Mesendoderm (in vitro differentiated cells): Measurements from ENCODE around the gene PCGF1.
"Not testable (repeated sequence)": the region's sequence is repeated elsewhere in the genome, so short reads cannot be mapped to it uniquely, and the experiment has no call there.

Source experiments
- DNase-seq: peaks from one replicate; pipeline ENCODE4 v3.0.0; 2013
- H2AK5ac ChIP-seq: 2 replicates; pipeline ENCODE4 v1.6.1; 2013; ENCODE audit warnings: low read length, inconsistent platforms
- H2BK120ac ChIP-seq: 2 replicates; pipeline ENCODE4 v1.6.1; 2013; ENCODE audit warnings: low read depth, mild to moderate bottlenecking, low read length, moderate library complexity, mixed read lengths
- H2BK15ac ChIP-seq: replicated peaks from 2 replicates; pipeline ENCODE4 v1.6.1; 2013; ENCODE audit warnings: low read depth, mild to moderate bottlenecking, moderate library complexity
- H2BK5ac ChIP-seq: 2 replicates; pipeline ENCODE4 v1.6.1; 2013; ENCODE audit warnings: low read length, inconsistent platforms
- H3K18ac ChIP-seq: 2 replicates; pipeline ENCODE4 v1.6.1; 2013; ENCODE audit warnings: mild to moderate bottlenecking, low read length, mixed read lengths
- H3K23ac ChIP-seq: one replicate; pipeline ENCODE4 v1.6.1; 2013; ENCODE audit warnings: low read length
- H3K27ac ChIP-seq: 2 replicates; pipeline ENCODE4 v1.5.1; 2013; ENCODE audit warnings: low read depth, mild to moderate bottlenecking, inconsistent platforms, low read length, moderate library complexity
- H3K27me3 ChIP-seq: 2 replicates; pipeline ENCODE4 v1.6.1; 2013; ENCODE audit warnings: low read length, control low read depth, mild to moderate bottlenecking, inconsistent platforms; ENCODE audit not compliant: insufficient read depth, poor library complexity
- H3K36me3 ChIP-seq: 2 replicates; pipeline ENCODE4 v1.6.1; 2013; ENCODE audit warnings: low read length, inconsistent platforms; ENCODE audit not compliant: control insufficient read depth, insufficient read depth
- H3K4ac ChIP-seq: one replicate; pipeline ENCODE4 v1.6.1; 2013; ENCODE audit warnings: low read depth, mild to moderate bottlenecking, low read length, moderate library complexity
- H3K4me1 ChIP-seq: 2 replicates; pipeline ENCODE4 v1.6.1; 2013; ENCODE audit warnings: low read depth, low read length, inconsistent platforms; ENCODE audit not compliant: control insufficient read depth
- H3K4me2 ChIP-seq: 2 replicates; pipeline ENCODE4 v1.6.1; 2013; ENCODE audit warnings: low read length
- H3K4me3 ChIP-seq: 2 replicates; pipeline ENCODE4 v1.5.1; 2013; ENCODE audit warnings: mild to moderate bottlenecking, low read length
- H3K56ac ChIP-seq: one replicate; pipeline ENCODE4 v1.6.1; 2013; ENCODE audit warnings: low read length
- H3K79me1 ChIP-seq: 2 replicates; pipeline ENCODE4 v1.6.1; 2013; ENCODE audit warnings: low read length, inconsistent platforms
- H3K79me2 ChIP-seq: 2 replicates; pipeline ENCODE4 v1.6.1; 2013; ENCODE audit warnings: mild to moderate bottlenecking, low read length; ENCODE audit not compliant: control insufficient read depth, insufficient read depth
- H3K9ac ChIP-seq: 2 replicates; pipeline ENCODE4 v1.6.1; 2013; ENCODE audit warnings: low read length, inconsistent platforms
- H4K5ac ChIP-seq: one replicate; pipeline ENCODE4 v1.6.1; 2013; ENCODE audit warnings: low read length
- H4K8ac ChIP-seq: one replicate; pipeline ENCODE4 v1.6.1; 2013; ENCODE audit warnings: low read depth, mild to moderate bottlenecking, control low read depth, low read length, moderate library complexity
- WGBS: extraction: QIAGEN DNeasy Blood & Tissue Kit; methylation state at CpG from one replicate; pipeline ENCODE4 v1.1.7; 2013; ENCODE audit warnings: low lambda C conversion rate, missing lambda C conversion rate; ENCODE audit not compliant: insufficient coverage; ENCODE audit errors: extremely low coverage; 5-methylcytosine and 5-hydroxymethylcytosine counted together

PCGF1 gene

DNA sequence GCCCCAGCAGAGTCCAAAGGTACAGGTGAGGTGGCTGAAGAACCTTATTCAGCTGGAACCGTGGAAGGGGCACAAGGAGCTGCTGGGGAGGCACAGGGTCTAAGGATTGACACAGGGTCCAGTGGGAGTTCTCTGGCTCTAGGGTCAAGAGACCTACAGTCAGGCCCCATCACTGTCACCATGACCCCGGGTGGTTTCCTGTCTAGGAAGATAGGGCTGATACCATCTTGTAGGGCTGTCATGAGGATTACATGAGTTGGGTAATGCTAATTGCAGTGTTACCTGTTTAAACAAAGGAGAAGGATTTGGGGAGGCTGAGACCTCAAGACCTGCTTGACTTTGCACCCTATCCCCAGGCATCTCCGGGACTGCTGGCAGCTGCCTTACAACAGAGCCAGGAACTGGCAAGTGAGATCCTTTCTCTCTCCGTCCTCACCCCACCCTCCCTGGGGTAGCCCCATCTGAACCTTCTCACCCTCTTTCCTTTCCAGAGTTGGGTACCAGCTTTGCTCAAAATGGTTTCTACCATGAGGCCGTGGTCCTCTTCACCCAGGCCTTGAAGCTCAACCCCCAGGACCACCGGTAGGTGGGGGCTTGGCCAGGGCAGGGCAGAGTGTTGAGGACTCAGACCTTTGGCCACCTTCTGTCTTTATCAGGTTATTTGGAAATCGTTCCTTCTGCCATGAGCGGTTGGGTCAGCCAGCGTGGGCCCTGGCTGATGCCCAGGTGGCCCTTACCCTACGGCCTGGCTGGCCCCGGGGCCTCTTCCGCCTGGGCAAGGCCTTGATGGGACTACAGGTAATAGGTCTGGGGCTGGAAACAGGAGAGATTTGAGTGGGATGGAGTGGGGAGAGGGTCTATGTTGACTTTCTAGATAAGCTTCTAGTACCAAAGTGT is 15.6 kb downstream of the PCGF1 start:
- no CpG with 5 or more reads among the region's 12 CpGs for WGBS
- peaks cover 5% of the 10 kb centered on the region for H3K27me3 ChIP-seq
- H3K36me3 ChIP-seq: peaks cover 8% of the 10 kb centered on the region

DNA sequence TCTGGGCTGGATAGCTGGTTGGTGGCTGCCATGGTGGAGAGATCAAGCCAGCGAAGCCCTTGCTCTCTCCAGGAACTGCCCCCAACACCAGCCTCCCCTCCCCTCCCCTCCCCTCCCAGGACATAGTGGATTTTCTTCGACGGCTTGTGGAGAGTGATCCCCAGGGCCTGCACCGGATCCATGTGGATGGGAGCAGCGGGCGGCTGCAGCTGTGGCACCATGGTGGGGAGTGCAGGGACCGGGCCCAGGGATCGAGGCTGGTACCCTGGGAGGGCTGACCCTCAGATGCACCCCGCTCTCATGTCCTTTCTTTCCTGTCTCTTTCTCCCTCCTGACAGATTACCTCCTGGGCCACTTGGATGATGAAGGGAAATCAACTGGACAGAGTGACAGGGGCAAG is 17.6 kb downstream of the PCGF1 start:
- no peak overlapping the region for H3K4me2 ChIP-seq

More for the DNA sequence above, 15.6 kb downstream of the PCGF1 start:
- Histone ChIP-seq H3K9ac (no peak overlapping the region), H3K79me1 (no peaks in the 10 kb centered on the region), H3K4me2 (no peak overlapping the region), H3K56ac (no peak overlapping the region), H3K23ac (no peak overlapping the region), H3K4me1 (no peaks in the 10 kb centered on the region), H3K27ac (no peak overlapping the region), H3K4ac (no peak overlapping the region), H2AK5ac (no peak overlapping the region), H2BK15ac (no peak overlapping the region), H3K79me2 (no peaks in the 10 kb centered on the region), H3K4me3 (no peak overlapping the region), H4K8ac (no peak overlapping the region), H2BK5ac (no peak overlapping the region), H4K5ac (no peak overlapping the region), H2BK120ac (no peak overlapping the region), H3K18ac (no peak overlapping the region)
- DNase-seq: no peak

DNA sequence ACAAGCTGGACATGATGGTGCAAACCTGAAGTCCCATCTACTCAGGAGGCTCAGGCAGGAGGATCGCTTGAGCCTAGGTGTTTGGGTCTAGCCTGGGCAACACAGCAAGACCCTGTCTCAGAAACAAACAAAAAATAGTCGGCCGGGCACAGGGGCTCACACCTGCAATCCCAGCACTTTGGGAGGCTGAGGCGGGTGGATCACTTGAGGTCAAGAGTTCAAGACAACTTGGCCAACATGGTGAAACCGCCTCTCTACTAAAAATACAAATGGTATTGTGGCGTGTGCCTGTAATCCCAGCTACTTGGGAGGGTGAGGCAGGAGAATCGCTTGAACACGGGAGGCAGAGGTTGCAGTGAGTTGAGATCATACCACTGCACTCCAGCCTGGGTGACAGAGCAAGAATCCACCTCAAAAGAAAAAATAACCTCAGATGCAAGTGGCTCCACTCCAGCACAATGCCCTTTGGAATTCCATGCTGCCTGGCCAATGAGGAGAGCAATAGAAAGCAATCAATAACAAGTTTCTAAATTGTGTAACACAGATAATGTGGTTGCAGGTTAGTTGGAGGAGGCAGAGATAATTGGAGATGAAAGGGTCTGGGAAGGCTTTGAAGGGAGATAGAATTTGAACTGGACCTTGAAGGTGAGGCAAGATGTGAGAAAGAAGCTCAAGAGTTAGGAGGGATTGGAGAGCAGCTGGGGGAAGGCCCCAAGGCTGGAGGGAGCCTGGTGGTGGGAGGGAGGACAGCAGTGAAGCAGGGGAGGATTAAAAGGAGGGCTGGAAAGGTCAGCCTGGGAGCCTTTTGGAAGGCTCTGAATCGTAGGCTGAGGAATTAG is 18.6 kb downstream of the PCGF1 start:
- Histone ChIP-seq H3K18ac (no peak overlapping the region), H3K79me2 (no peaks in the 10 kb centered on the region), H2AK5ac (no peak overlapping the region), H3K36me3 (peaks cover 8% of the 10 kb centered on the region), H3K27ac (no peak overlapping the region), H2BK5ac (no peak overlapping the region), H3K79me1 (no peaks in the 10 kb centered on the region), H3K4me2 (no peak overlapping the region), H3K56ac (no peak overlapping the region), H2BK15ac (no peak overlapping the region), H3K4ac (no peak overlapping the region), H4K8ac (no peak overlapping the region), H3K23ac (no peak overlapping the region), H3K27me3 (no peaks in the 10 kb centered on the region), H3K9ac (no peak overlapping the region), H2BK120ac (no peak overlapping the region), H3K4me1 (no peaks in the 10 kb centered on the region), H3K4me3 (no peak overlapping the region), H4K5ac (no peak overlapping the region)
- DNase-seq: no peak
- no CpG with 5 or more reads among the region's 9 CpGs for WGBS

More for the DNA sequence above, 17.6 kb downstream of the PCGF1 start:
- Histone ChIP-seq H4K5ac (no peak overlapping the region), H2BK15ac (no peak overlapping the region), H3K79me1 (no peaks in the 10 kb centered on the region), H2AK5ac (no peak overlapping the region), H3K56ac (no peak overlapping the region), H3K79me2 (no peaks in the 10 kb centered on the region), H3K4me3 (no peak overlapping the region), H3K27ac (no peak overlapping the region), H2BK120ac (no peak overlapping the region), H3K9ac (no peak overlapping the region), H2BK5ac (no peak overlapping the region), H3K18ac (no peak overlapping the region), H3K27me3 (no peaks in the 10 kb centered on the region), H3K23ac (no peak overlapping the region), H4K8ac (no peak overlapping the region), H3K36me3 (peaks cover 8% of the 10 kb centered on the region), H3K4me1 (no peaks in the 10 kb centered on the region), H3K4ac (no peak overlapping the region)
- WGBS: no CpG with 5 or more reads among the region's 9 CpGs
- DNase-seq: no peak

DNA sequence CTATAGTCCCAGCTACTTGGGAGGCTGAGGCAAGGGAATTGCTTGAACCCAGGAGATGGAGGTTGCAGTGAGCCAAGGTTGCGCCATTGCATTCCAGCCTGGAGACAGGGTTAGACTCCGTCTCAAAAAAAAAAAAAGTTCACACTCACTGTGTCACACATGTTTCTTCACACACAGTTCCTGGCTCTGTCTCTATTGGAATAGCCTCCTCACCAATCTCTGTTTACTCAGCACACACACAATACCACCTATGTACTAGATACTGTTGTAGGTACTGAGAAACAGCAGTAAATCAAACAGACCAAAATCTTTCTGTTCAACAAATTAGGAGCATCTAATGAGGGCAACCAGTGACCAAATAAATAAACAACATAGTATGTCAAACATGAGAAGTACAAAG is 21.4 kb downstream of the PCGF1 start:
- Histone ChIP-seq H3K4me1 (no peaks in the 10 kb centered on the region), H3K27ac (no peak overlapping the region), H2AK5ac (no peak overlapping the region), H4K5ac (no peak overlapping the region), H3K9ac (no peak overlapping the region), H3K23ac (no peak overlapping the region), H2BK120ac (no peak overlapping the region), H3K36me3 (peaks cover 2% of the 10 kb centered on the region), H3K27me3 (no peaks in the 10 kb centered on the region), H4K8ac (no peak overlapping the region), H2BK5ac (no peak overlapping the region), H3K79me2 (no peaks in the 10 kb centered on the region), H3K18ac (no peak overlapping the region), H2BK15ac (no peak overlapping the region), H3K4ac (no peak overlapping the region), H3K4me3 (no peak overlapping the region), H3K4me2 (no peak overlapping the region), H3K56ac (no peak overlapping the region), H3K79me1 (peaks cover 7% of the 10 kb centered on the region)
- no CpG with 5 or more reads among the region's 2 CpGs for WGBS
- DNase-seq: no peak

DNA sequence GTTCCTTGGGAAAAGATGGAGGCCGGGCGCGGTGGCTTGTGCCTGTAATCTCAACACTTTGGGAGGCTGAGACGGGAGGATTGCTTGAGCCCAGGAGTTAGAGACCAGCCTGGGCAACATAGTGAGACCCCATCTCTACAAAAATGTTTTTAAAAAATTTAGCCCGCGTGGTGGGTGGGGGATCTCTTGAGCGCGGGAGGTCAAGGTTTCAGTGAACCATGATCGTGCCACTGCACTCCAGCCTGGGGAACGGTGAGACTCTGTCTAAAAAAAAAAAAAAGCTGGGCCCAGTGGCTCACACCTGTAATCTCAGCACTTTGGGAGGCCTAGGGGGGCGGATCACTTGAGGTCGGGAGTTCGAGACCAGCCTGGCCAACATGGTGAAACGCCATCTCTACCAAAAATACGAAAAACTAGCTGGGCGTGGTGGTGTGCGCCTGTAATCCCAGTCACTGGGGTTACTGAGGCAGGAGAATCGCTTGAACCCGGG is 23.8 kb downstream of the PCGF1 start:
- not testable (repeated sequence) for H3K36me3 ChIP-seq, H3K23ac ChIP-seq, H3K79me2 ChIP-seq, H2BK15ac ChIP-seq, H3K4ac ChIP-seq, DNase-seq, H4K8ac ChIP-seq, H3K18ac ChIP-seq, H3K27me3 ChIP-seq, H3K4me1 ChIP-seq, H2BK120ac ChIP-seq, H4K5ac ChIP-seq, H2BK5ac ChIP-seq, H3K27ac ChIP-seq, H2AK5ac ChIP-seq
- WGBS: no CpG with 5 or more reads among the region's 19 CpGs
- Histone ChIP-seq H3K4me3 (peak overlapping the region; percentile 23), H3K9ac (peak overlapping the region; percentile 63), H3K79me1 (peaks cover 12% of the 10 kb centered on the region), H3K4me2 (peak overlapping the region; percentile 52), H3K56ac (peak overlapping the region; percentile 71)
